HepG2 (cell line): ENCODE data around the gene GLI3.

Experiments used
- PRMT3 ChIP-seq: sonication (generic); formaldehyde crosslinking; IDR thresholded peaks from 2 replicates; pipeline ENCODE4 v1.8.1; 2022; ENCODE audit warnings: low read depth, mild to moderate bottlenecking, moderate library complexity, missing genetic modification reagents, borderline replicate concordance
- SP1 ChIP-seq, 2 experiments: fragments of 450-650 bp in 1 of 2; sonication (generic) in 1 of 2; formaldehyde crosslinking in 1 of 2; IDR thresholded peaks; 2 replicates each; pipeline versions ENCODE4 v1.4.0 to v1.6.1; 2016 to 2020; ENCODE audit warnings: missing genetic modification reagents in 1 of 2
- ZNF138 ChIP-seq: sonication (generic); formaldehyde crosslinking; IDR thresholded peaks from 2 replicates; pipeline ENCODE4 v1.5.0; 2020; ENCODE audit warnings: mild to moderate bottlenecking, low read depth, missing genetic modification reagents

DNA sequence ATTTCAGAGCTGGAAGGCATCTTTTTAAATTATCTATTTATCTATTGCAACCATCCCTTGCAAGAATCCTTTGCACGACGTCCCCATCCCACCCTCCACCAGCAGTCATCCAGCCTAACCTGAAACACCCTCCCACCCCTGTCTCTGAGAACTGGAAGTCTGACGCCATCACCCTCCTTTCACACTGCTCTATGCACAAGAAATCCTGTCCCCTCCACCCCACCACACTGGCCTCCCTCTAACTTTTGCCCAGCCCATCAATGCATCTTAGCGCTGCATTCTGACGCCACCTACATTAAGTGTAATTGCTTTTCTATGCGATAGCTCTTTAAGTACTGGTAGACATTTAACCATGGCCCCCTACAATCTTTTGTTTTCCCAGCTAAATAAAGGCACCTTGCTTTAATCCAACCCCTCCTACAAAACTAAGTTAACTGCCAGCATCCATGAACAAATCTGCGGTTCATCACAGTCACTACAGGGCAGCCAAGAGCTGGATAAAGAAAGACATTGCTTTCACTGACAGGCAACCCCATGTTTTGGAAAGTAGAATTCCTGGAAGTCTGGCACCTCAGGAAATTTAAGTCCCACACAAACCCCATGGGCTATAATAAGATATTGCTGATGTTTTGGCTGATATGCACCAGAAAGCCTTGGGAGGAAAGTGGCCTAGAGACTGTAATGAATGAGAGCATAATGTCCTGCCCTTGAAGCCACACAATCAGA is 128.0 kb downstream of the GLI3 start:
- TF ChIP-seq PRMT3 (CRISPR knock-in tag) (no peak), ZNF138 (CRISPR knock-in tag) (no peak), SP1 (IDR thresholded peaks at IDR 0.05) (no peak), SP1 (CRISPR knock-in tag; IDR thresholded peaks at IDR 0.05) (no peak)
